GM23338 (cell line): ENCODE data around the gene NOL3. TPM values are rescaled to one million over a fixed set of nuclear protein-coding genes. Genes with fewer than 3 reads are reported as not detected.
A peak's percentile ranks its signal among the peaks of the same experiment; 100 is the strongest.

ENCODE experiments used
- ATAC-seq: fragments of 200-7000 bp; cut with Tn5 transposase; 3 replicates; pipeline ENCODE4 v1.9.1; 2020
- DNase-seq: peaks from one replicate; pipeline ENCODE4 v3.0.0-alpha.2; 2015; ENCODE audit warnings: low spot score
- H2AFZ ChIP-seq: fragments of 200-600 bp; sonication (generic); 2 replicates; pipeline ENCODE4 v1.8.0; 2016; ENCODE audit warnings: antibody characterized with exemption, mild to moderate bottlenecking, moderate library complexity
- H3F3A ChIP-seq: fragments of 200-600 bp; sonication (generic); replicated peaks from 2 replicates; pipeline ENCODE4 v1.8.0; 2017; ENCODE audit warnings: antibody characterized with exemption, mixed run types, low read depth
- H3K27ac ChIP-seq: fragments of 200-600 bp; sonication (generic); 2 replicates; pipeline ENCODE4 v1.6.1; 2016; ENCODE audit warnings: low read depth
- H3K27me3 ChIP-seq: fragments of 200-600 bp; sonication (generic); 2 replicates; pipeline ENCODE4 v1.8.0; 2016; ENCODE audit warnings: mild to moderate bottlenecking, mixed run types, moderate library complexity; ENCODE audit not compliant: insufficient read depth
- H3K36me3 ChIP-seq: fragments of 200-600 bp; sonication (generic); 2 replicates; pipeline ENCODE4 v1.8.0; 2016; ENCODE audit warnings: mild to moderate bottlenecking; ENCODE audit not compliant: insufficient read depth
- H3K4me1 ChIP-seq: fragments of 200-600 bp; sonication (generic); 2 replicates; pipeline ENCODE4 v1.8.0; 2016; ENCODE audit warnings: mild to moderate bottlenecking, moderate library complexity; ENCODE audit not compliant: insufficient read depth
- H3K4me2 ChIP-seq: fragments of 200-600 bp; sonication (generic); 2 replicates; pipeline ENCODE4 v1.7.1; 2017; ENCODE audit warnings: mixed run types
- H3K4me3 ChIP-seq: fragments of 200-600 bp; sonication (generic); 2 replicates; pipeline ENCODE4 v1.6.1; 2016; ENCODE audit warnings: mixed run types
- H3K79me2 ChIP-seq: fragments of 200-600 bp; sonication (generic); replicated peaks from 2 replicates; pipeline ENCODE4 v1.8.0; 2017; ENCODE audit warnings: mild to moderate bottlenecking; ENCODE audit not compliant: insufficient read depth
- H3K9me2 ChIP-seq: fragments of 200-600 bp; sonication (generic); 2 replicates; pipeline ENCODE4 v1.8.0; 2017; ENCODE audit not compliant: insufficient read depth
- H4K20me1 ChIP-seq: fragments of 200-600 bp; sonication (generic); replicated peaks from 2 replicates; pipeline ENCODE4 v1.8.0; 2017; ENCODE audit warnings: mild to moderate bottlenecking; ENCODE audit not compliant: insufficient read depth
- H3K27ac Mint-ChIP-seq: 2 replicates; pipeline ENCODE4 v1.8.0; 2020; ENCODE audit warnings: inconsistent platforms, mild to moderate bottlenecking, moderate library complexity, mixed read lengths
- H3K27me3 Mint-ChIP-seq: 3 replicates; pipeline ENCODE4 v1.8.0; 2022; ENCODE audit warnings: low read depth, mild to moderate bottlenecking, moderate library complexity, mixed read lengths, inconsistent platforms; ENCODE audit not compliant: insufficient read depth, poor library complexity
- H3K36me3 Mint-ChIP-seq: 3 replicates; pipeline ENCODE4 v1.8.0; 2021; ENCODE audit warnings: low read depth, mild to moderate bottlenecking, inconsistent platforms, moderate library complexity, mixed read lengths
- H3K4me1 Mint-ChIP-seq: 3 replicates; pipeline ENCODE4 v1.8.0; 2020; ENCODE audit warnings: mild to moderate bottlenecking, inconsistent platforms, mixed read lengths
- H3K4me3 Mint-ChIP-seq: 3 replicates; pipeline ENCODE4 v1.8.0; 2021; ENCODE audit warnings: moderate library complexity, mild to moderate bottlenecking, inconsistent platforms, mixed read lengths
- H3K9me3 Mint-ChIP-seq: 3 replicates; pipeline ENCODE4 v1.8.0; 2020; ENCODE audit warnings: moderate library complexity, mild to moderate bottlenecking, inconsistent platforms, mixed read lengths
- JUNB ChIP-seq: IDR thresholded peaks from one replicate; pipeline ENCODE4 v1.6.1; 2016; ENCODE audit warnings: antibody characterized with exemption; ENCODE audit not compliant: unreplicated experiment
- NANOG ChIP-seq: IDR thresholded peaks from 2 replicates; pipeline ENCODE4 v1.6.1; 2016; ENCODE audit warnings: antibody characterized with exemption, borderline replicate concordance
- POLR2AphosphoS5 ChIP-seq: IDR thresholded peaks from 2 replicates; pipeline ENCODE4 v1.6.1; 2016; ENCODE audit warnings: antibody characterized with exemption, low read depth
- ZNF114 ChIP-seq: fragments of 250-450 bp; sonication (Bioruptor Pico); IDR thresholded peaks from 2 replicates; pipeline ENCODE4 v1.5.0; 2020; ENCODE audit warnings: mild to moderate bottlenecking, moderate library complexity
- ZNF331 ChIP-seq: fragments of 250-450 bp; sonication (Bioruptor Pico); IDR thresholded peaks from 2 replicates; pipeline ENCODE4 v1.5.0; 2020; ENCODE audit warnings: low read depth, mild to moderate bottlenecking, moderate library complexity
- ZNF462 ChIP-seq: fragments of 250-450 bp; sonication (Bioruptor Pico); IDR thresholded peaks from 2 replicates; pipeline ENCODE4 v1.5.0; 2020; ENCODE audit warnings: mild to moderate bottlenecking, moderate library complexity
- polyA plus RNA-seq: library from polyadenylated mRNA; unstranded; fragments of >200 nt; fragmentation: Nextera tagmentation; extraction: Ambion mirVana; gene quantifications from 2 replicates; pipeline ENCODE4 v1.2.1, GENCODE V29; 2016
- total RNA-seq: library from RNA; depleted of rRNA; stranded (reverse); fragments of >200 nt; shearing (Covaris generic); gene quantifications from 2 replicates; pipeline ENCODE4 v1.2.3, GENCODE V29; 2014
- TF ChIP-seq, protein P1 (sequence below), 2 experiments: fragments of 200-600 bp in 1 of 2; sonication (generic) in 1 of 2; conservative IDR thresholded peaks; 2 replicates each; pipeline versions ENCODE4 v1.5.1 to v1.6.1; 2016 to 2017; ENCODE audit warnings: antibody characterized with exemption in 2 of 2, low read depth in 2 of 2, mild to moderate bottlenecking in 2 of 2, moderate library complexity in 1 of 2
- TF ChIP-seq, protein P2 (sequence below): IDR thresholded peaks from 2 replicates; pipeline ENCODE4 v1.6.1; 2016; ENCODE audit warnings: antibody characterized with exemption

The NOL3 gene
- total and polyA plus RNA-seq, 2 experiments from 2014 or later = 3.3 to 4.0 TPM

DNA sequence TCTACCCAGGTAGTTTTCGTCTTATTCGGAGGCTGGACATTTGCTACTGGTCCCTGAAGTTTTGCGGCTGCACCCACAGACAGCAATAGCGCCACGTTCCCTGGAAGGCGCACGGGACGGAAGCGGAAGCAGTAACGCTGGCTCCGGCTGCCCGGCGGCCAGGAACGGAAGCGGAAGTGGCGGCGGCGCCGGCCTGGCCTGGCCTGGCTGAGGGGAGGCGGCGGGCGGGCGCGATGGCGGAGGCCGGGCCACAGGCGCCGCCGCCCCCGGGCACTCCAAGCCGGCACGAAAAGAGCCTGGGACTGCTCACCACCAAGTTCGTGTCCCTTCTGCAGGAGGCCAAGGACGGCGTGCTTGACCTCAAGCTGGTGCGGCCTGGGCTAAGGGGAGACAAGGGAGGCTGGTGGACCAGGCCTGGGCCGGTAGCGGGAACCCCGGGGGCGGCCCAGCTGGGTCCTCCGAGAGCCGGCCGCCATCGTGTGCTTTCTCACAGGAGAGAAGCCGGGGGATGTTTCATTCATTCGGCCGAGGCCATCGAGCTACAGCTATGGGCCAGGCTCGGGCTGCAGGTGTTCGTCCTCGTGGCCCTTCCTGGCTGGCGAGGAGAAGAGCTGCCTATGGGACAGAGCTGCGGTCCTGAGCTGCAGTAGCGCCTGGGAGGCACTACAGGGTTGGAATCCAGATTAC is 21.8 kb downstream of the NOL3 start, which contains the start of gene E2F4:
TSS of gene E2F4 (plus strand) at position 161 of the 687 bp plus-strand sequence. CDS start at position 234, 73 bp downstream.
- H3K27ac Mint-ChIP-seq = peak within 1 kb of the TSS; percentile 53; the same call in 1 of the 2 replicates
- no peak within 1 kb of the TSS for H3K27ac ChIP-seq
- peak within 1 kb of the TSS; percentile 98 for H3K4me2 ChIP-seq
- H3K27me3 Mint-ChIP-seq = peaks cover 9% of the 10 kb centered on the region
- H3K9me3 Mint-ChIP-seq = no peaks in the 10 kb centered on the region
- peak within 1 kb of the TSS; percentile 96 for H2AFZ ChIP-seq
- peaks cover 39% of the 10 kb centered on the region for H3K36me3 Mint-ChIP-seq
- H3K4me3 Mint-ChIP-seq = peak within 1 kb of the TSS; percentile 93
- TF ChIP-seq ZNF331 (no peak), POLR2AphosphoS5 (peak; percentile 73), ZNF462 (CRISPR knock-in tag) (no peak), JUNB (peak; percentile 100), ZNF114 (CRISPR knock-in tag) (no peak), NANOG (no peak)
- TF ChIP-seq, protein P1, sequence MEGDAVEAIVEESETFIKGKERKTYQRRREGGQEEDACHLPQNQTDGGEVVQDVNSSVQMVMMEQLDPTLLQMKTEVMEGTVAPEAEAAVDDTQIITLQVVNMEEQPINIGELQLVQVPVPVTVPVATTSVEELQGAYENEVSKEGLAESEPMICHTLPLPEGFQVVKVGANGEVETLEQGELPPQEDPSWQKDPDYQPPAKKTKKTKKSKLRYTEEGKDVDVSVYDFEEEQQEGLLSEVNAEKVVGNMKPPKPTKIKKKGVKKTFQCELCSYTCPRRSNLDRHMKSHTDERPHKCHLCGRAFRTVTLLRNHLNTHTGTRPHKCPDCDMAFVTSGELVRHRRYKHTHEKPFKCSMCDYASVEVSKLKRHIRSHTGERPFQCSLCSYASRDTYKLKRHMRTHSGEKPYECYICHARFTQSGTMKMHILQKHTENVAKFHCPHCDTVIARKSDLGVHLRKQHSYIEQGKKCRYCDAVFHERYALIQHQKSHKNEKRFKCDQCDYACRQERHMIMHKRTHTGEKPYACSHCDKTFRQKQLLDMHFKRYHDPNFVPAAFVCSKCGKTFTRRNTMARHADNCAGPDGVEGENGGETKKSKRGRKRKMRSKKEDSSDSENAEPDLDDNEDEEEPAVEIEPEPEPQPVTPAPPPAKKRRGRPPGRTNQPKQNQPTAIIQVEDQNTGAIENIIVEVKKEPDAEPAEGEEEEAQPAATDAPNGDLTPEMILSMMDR (conservative IDR thresholded peaks at IDR 0.05; ENCODE audit: low read depth in 2 of 2) = no peak
- TF ChIP-seq, protein P2, sequence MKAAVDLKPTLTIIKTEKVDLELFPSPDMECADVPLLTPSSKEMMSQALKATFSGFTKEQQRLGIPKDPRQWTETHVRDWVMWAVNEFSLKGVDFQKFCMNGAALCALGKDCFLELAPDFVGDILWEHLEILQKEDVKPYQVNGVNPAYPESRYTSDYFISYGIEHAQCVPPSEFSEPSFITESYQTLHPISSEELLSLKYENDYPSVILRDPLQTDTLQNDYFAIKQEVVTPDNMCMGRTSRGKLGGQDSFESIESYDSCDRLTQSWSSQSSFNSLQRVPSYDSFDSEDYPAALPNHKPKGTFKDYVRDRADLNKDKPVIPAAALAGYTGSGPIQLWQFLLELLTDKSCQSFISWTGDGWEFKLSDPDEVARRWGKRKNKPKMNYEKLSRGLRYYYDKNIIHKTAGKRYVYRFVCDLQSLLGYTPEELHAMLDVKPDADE = peak; percentile 86
- H3K9me2 ChIP-seq = no peaks in the 10 kb centered on the region
- peaks cover 22% of the 10 kb centered on the region for H4K20me1 ChIP-seq
- H3K4me1 Mint-ChIP-seq = peaks cover 22% of the 10 kb centered on the region
- ATAC-seq (peak; percentile 97), DNase-seq (peak; percentile 97)
- 0 out of 2 replicates have a peak, but pooled peaks cover 12% of the 10 kb centered on the region for H3F3A ChIP-seq
- peaks cover 20% of the 10 kb centered on the region; the same call in 1 of the 2 replicates for H3K36me3 ChIP-seq
- H3K4me1 ChIP-seq = peaks cover 7% of the 10 kb centered on the region; the same call in 1 of the 2 replicates
- peak within 1 kb of the TSS; percentile 97 for H3K4me3 ChIP-seq
- peaks cover 21% of the 10 kb centered on the region for H3K79me2 ChIP-seq
- no peaks in the 10 kb centered on the region for H3K27me3 ChIP-seq
